HepG2 (cell line): ENCODE measurements around the gene CRLF1. TPM values are rescaled to one million over a fixed set of nuclear protein-coding genes. Genes with fewer than 3 reads are reported as not detected.

Experiments
- CC2D1A ChIP-seq: sonication (generic); formaldehyde crosslinking; IDR thresholded peaks from 2 replicates; pipeline ENCODE4 v1.8.1; 2023; ENCODE audit warnings: mild to moderate bottlenecking, missing genetic modification reagents
- ESRRA ChIP-seq: sonication (generic); formaldehyde crosslinking; IDR thresholded peaks from 2 replicates; pipeline ENCODE4 v1.5.1; 2020; ENCODE audit warnings: mild to moderate bottlenecking, low read depth, missing genetic modification reagents
- FOXK1 ChIP-seq: sonication (generic); formaldehyde crosslinking; IDR thresholded peaks from 2 replicates; pipeline ENCODE4 v1.4.0; 2020; ENCODE audit warnings: low read depth, missing genetic modification reagents, borderline replicate concordance
- KMT2B ChIP-seq: IDR thresholded peaks from 2 replicates; pipeline ENCODE4 v1.6.1; 2016; ENCODE audit warnings: missing genetic modification reagents, missing compliant biosample characterization
- MAFK ChIP-seq, 2 experiments: IDR thresholded peaks in 1 of 2; conservative IDR thresholded peaks in 1 of 2; 2 replicates each; pipeline ENCODE4 v1.6.1; 2011; ENCODE audit warnings: improper control_type of control experiment in 2 of 2, low read length in 2 of 2
- MAZ ChIP-seq, 2 experiments: sonication (generic) in 1 of 2; formaldehyde crosslinking in 1 of 2; IDR thresholded peaks; 2 replicates each; pipeline versions ENCODE4 v1.5.0 to v1.6.1; 2012 to 2020; ENCODE audit warnings: low read depth in 2 of 2, mild to moderate bottlenecking in 2 of 2, borderline replicate concordance in 1 of 2, improper control_type of control experiment in 1 of 2, low read length in 1 of 2, missing genetic modification reagents in 1 of 2, moderate library complexity in 1 of 2
- MTA1 ChIP-seq: sonication (generic); formaldehyde crosslinking; IDR thresholded peaks from 2 replicates; pipeline ENCODE4 v1.4.0; 2020; ENCODE audit warnings: missing genetic modification reagents, mild to moderate bottlenecking, borderline replicate concordance
- PAWR ChIP-seq: sonication (generic); formaldehyde crosslinking; IDR thresholded peaks from 2 replicates; pipeline ENCODE4 v1.4.0; 2020; ENCODE audit warnings: missing genetic modification reagents, mild to moderate bottlenecking, borderline replicate concordance
- TGIF2 ChIP-seq: IDR thresholded peaks from 2 replicates; pipeline ENCODE4 v1.6.1; 2016; ENCODE audit warnings: control low read depth, missing compliant biosample characterization
- ZNF121 ChIP-seq: sonication (generic); formaldehyde crosslinking; IDR thresholded peaks from 2 replicates; pipeline ENCODE4 v1.5.0; 2020; ENCODE audit warnings: mild to moderate bottlenecking, missing genetic modification reagents
- ZNF180 ChIP-seq: sonication (generic); formaldehyde crosslinking; IDR thresholded peaks from 2 replicates; pipeline ENCODE4 v1.4.0; 2020; ENCODE audit warnings: low read depth, missing genetic modification reagents, borderline replicate concordance
- ZNF30 ChIP-seq: sonication (generic); formaldehyde crosslinking; IDR thresholded peaks from 2 replicates; pipeline ENCODE4 v1.5.0; 2020; ENCODE audit warnings: mild to moderate bottlenecking, missing genetic modification reagents
- ZNF501 ChIP-seq: sonication (generic); formaldehyde crosslinking; IDR thresholded peaks from 2 replicates; pipeline ENCODE4 v1.5.1; 2020; ENCODE audit warnings: mild to moderate bottlenecking, moderate library complexity, missing genetic modification reagents
- polyA plus RNA-seq, 8 experiments: library from polyadenylated mRNA; depleted of rRNA in 3 of 8; stranded (reverse) in 7 of 8; unstranded in 1 of 8; fragments of >200 nt; fragmentation: Illumina TruSeq in 4 of 8; extraction: Trizol in 4 of 8; gene quantifications; 2 replicates each; pipeline versions ENCODE4 v1.2.1 to v1.2.3, GENCODE V29; 2011 to 2016; ENCODE audit warnings: low read depth in 4 of 8, missing spikeins in 1 of 8, mixed read lengths in 1 of 8; ENCODE audit not compliant: insufficient read depth in 1 of 8
- total RNA-seq, 5 experiments: library from RNA; depleted of rRNA; stranded (reverse); fragments of >200 nt; fragmentation: Illumina TruSeq; extraction: Trizol; gene quantifications; 2 replicates each; pipeline ENCODE4 v1.2.3, GENCODE V29; 2016; ENCODE audit warnings: low read depth in 1 of 5
- TF ChIP-seq, protein P1 (sequence below): sonication (generic); formaldehyde crosslinking; IDR thresholded peaks from 2 replicates; pipeline ENCODE4 v1.4.0; 2020; ENCODE audit warnings: missing genetic modification reagents
- TF ChIP-seq, protein P2 (sequence below): sonication (generic); formaldehyde crosslinking; IDR thresholded peaks from 2 replicates; pipeline ENCODE4 v1.5.0; 2020; ENCODE audit warnings: mild to moderate bottlenecking, low read depth, missing genetic modification reagents, borderline replicate concordance
- TF ChIP-seq, protein P3 (sequence below): IDR thresholded peaks from 2 replicates; pipeline ENCODE4 v1.6.1; 2012; ENCODE audit warnings: low read depth, low read length, improper control_type of control experiment
- TF ChIP-seq, protein P4 (sequence below): sonication (generic); formaldehyde crosslinking; IDR thresholded peaks from 2 replicates; pipeline ENCODE4 v1.4.0; 2020; ENCODE audit warnings: mild to moderate bottlenecking, missing genetic modification reagents
- TF ChIP-seq, protein P5 (sequence below): sonication (generic); formaldehyde crosslinking; IDR thresholded peaks from 2 replicates; pipeline ENCODE4 v1.4.0; 2020; ENCODE audit warnings: low read depth, mild to moderate bottlenecking, missing genetic modification reagents
- TF ChIP-seq, protein P6 (sequence below): sonication (generic); formaldehyde crosslinking; IDR thresholded peaks from 2 replicates; pipeline ENCODE4 v1.4.0; 2020; ENCODE audit warnings: missing genetic modification reagents

Gene CRLF1
- total and polyA plus RNA-seq, 2 of the 13 experiments (the other 11 are each of a cell fraction or from before 2014, with no cell fraction given) = 217 to 296 TPM

DNA sequence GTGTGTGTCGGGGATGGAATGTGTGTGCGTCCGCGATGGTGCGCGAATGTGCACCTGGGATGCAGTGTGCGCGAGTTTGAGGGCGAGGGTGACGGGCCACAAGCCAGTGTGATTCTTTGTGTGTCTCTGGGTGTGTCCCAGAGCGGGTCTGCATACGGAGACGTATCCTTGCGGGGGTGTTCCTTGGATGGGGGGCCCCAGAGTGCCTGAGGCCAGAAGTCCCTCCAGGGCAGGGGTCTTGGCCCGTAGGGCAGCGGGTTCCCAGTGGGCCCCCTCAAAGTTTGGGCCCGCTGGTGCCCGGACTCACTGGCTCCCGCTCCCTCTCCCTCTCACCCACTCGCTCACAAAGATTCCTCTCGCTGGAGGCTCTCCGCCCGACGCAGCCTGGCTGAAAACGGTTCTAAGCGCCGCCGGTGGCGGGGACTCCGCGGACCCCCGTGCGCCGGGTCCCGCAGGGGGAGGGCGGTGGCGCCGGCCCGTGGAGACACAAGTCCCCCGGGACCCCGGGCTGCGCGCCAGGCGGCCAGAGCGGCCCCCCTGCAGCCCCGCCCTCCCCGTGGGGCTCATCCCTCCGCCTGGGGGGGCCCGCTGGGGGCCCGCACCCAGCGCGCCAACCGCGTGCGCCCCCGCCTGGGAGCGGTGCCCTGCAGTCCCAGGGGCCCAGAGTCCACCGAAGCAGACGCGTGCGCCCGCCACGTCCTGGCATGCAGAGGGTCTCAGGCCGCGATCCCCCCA is 886 bp downstream of the CRLF1 start (continued):
- TF ChIP-seq MTA1 (no peak), ZNF501 (CRISPR knock-in tag) (no peak), ZNF180 (CRISPR knock-in tag) (no peak), MAZ (IDR thresholded peaks at IDR 0.05; ENCODE audit: borderline replicate concordance, low read depth, low read length) (0 out of 2 replicates have a peak, but pooled peaks have one; percentile 14), MAZ (CRISPR knock-in tag; IDR thresholded peaks at IDR 0.05; ENCODE audit: low read depth) (peak; percentile 43; the same call in 1 of the 2 replicates), ZNF121 (no peak), FOXK1 (CRISPR knock-in tag) (no peak), ZNF30 (CRISPR knock-in tag) (no peak), MAFK (conservative IDR thresholded peaks at IDR 0.05 in 1 of 2, IDR thresholded peaks at IDR 0.05 in 1 of 2; ENCODE audit: low read length in 2 of 2) (no peak), PAWR (no peak), KMT2B (CRISPR knock-in tag) (no peak), CC2D1A (CRISPR knock-in tag) (no peak), TGIF2 (no peak; the same call in 1 of the 2 replicates), ESRRA (CRISPR knock-in tag) (no peak)
- TF ChIP-seq, protein P1, sequence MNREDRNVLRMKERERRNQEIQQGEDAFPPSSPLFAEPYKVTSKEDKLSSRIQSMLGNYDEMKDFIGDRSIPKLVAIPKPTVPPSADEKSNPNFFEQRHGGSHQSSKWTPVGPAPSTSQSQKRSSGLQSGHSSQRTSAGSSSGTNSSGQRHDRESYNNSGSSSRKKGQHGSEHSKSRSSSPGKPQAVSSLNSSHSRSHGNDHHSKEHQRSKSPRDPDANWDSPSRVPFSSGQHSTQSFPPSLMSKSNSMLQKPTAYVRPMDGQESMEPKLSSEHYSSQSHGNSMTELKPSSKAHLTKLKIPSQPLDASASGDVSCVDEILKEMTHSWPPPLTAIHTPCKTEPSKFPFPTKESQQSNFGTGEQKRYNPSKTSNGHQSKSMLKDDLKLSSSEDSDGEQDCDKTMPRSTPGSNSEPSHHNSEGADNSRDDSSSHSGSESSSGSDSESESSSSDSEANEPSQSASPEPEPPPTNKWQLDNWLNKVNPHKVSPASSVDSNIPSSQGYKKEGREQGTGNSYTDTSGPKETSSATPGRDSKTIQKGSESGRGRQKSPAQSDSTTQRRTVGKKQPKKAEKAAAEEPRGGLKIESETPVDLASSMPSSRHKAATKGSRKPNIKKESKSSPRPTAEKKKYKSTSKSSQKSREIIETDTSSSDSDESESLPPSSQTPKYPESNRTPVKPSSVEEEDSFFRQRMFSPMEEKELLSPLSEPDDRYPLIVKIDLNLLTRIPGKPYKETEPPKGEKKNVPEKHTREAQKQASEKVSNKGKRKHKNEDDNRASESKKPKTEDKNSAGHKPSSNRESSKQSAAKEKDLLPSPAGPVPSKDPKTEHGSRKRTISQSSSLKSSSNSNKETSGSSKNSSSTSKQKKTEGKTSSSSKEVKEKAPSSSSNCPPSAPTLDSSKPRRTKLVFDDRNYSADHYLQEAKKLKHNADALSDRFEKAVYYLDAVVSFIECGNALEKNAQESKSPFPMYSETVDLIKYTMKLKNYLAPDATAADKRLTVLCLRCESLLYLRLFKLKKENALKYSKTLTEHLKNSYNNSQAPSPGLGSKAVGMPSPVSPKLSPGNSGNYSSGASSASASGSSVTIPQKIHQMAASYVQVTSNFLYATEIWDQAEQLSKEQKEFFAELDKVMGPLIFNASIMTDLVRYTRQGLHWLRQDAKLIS (CRISPR knock-in tag) = no peak
- TF ChIP-seq, protein P2, sequence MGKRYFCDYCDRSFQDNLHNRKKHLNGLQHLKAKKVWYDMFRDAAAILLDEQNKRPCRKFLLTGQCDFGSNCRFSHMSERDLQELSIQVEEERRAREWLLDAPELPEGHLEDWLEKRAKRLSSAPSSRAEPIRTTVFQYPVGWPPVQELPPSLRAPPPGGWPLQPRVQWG (CRISPR knock-in tag) = no peak
- TF ChIP-seq, protein P3, sequence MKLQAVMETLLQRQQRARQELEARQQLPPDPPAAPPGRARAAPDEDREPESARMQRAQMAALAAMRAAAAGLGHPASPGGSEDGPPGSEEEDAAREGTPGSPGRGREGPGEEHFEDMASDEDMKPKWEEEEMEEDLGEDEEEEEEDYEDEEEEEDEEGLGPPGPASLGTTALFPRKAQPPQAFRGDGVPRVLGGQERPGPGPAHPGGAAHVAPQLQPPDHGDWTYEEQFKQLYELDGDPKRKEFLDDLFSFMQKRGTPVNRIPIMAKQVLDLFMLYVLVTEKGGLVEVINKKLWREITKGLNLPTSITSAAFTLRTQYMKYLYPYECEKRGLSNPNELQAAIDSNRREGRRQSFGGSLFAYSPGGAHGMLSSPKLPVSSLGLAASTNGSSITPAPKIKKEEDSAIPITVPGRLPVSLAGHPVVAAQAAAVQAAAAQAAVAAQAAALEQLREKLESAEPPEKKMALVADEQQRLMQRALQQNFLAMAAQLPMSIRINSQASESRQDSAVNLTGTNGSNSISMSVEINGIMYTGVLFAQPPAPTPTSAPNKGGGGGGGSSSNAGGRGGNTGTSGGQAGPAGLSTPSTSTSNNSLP = no peak
- TF ChIP-seq, protein P4, sequence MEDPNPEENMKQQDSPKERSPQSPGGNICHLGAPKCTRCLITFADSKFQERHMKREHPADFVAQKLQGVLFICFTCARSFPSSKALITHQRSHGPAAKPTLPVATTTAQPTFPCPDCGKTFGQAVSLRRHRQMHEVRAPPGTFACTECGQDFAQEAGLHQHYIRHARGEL = no peak
- TF ChIP-seq, protein P5, sequence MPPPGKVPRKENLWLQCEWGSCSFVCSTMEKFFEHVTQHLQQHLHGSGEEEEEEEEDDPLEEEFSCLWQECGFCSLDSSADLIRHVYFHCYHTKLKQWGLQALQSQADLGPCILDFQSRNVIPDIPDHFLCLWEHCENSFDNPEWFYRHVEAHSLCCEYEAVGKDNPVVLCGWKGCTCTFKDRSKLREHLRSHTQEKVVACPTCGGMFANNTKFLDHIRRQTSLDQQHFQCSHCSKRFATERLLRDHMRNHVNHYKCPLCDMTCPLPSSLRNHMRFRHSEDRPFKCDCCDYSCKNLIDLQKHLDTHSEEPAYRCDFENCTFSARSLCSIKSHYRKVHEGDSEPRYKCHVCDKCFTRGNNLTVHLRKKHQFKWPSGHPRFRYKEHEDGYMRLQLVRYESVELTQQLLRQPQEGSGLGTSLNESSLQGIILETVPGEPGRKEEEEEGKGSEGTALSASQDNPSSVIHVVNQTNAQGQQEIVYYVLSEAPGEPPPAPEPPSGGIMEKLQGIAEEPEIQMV (CRISPR knock-in tag) = no peak
- TF ChIP-seq, protein P6, sequence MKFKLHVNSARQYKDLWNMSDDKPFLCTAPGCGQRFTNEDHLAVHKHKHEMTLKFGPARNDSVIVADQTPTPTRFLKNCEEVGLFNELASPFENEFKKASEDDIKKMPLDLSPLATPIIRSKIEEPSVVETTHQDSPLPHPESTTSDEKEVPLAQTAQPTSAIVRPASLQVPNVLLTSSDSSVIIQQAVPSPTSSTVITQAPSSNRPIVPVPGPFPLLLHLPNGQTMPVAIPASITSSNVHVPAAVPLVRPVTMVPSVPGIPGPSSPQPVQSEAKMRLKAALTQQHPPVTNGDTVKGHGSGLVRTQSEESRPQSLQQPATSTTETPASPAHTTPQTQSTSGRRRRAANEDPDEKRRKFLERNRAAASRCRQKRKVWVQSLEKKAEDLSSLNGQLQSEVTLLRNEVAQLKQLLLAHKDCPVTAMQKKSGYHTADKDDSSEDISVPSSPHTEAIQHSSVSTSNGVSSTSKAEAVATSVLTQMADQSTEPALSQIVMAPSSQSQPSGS (CRISPR knock-in tag) = no peak
